HEK293T (cell line): Measurements from ENCODE around the gene TARS3.

Experiments
- BHLHE40 ChIP-seq: fragments of 450-650 bp; IDR thresholded peaks from 2 replicates; pipeline ENCODE4 v1.6.1; 2016; ENCODE audit warnings: mild to moderate bottlenecking, moderate library complexity, borderline replicate concordance
- ELF4 ChIP-seq: fragments of 450-650 bp; IDR thresholded peaks from 2 replicates; pipeline ENCODE4 v1.6.1; 2017; ENCODE audit warnings: antibody characterized with exemption
- FOXA1 ChIP-seq: fragments of 450-650 bp; IDR thresholded peaks from 2 replicates; pipeline ENCODE4 v1.6.1; 2016; ENCODE audit warnings: mild to moderate bottlenecking
- FOXK2 ChIP-seq: fragments of 450-650 bp; IDR thresholded peaks from 2 replicates; pipeline ENCODE4 v1.6.1; 2016; ENCODE audit warnings: mild to moderate bottlenecking
- FOXM1 ChIP-seq: fragments of 450-650 bp; IDR thresholded peaks from 2 replicates; pipeline ENCODE4 v1.6.1; 2017; ENCODE audit warnings: mild to moderate bottlenecking, borderline replicate concordance
- HDGF ChIP-seq: fragments of 450-650 bp; IDR thresholded peaks from 2 replicates; pipeline ENCODE4 v1.6.1; 2017; ENCODE audit warnings: antibody characterized with exemption, borderline replicate concordance
- L3MBTL2 ChIP-seq: fragments of 450-650 bp; conservative IDR thresholded peaks from 2 replicates; pipeline ENCODE4 v1.6.1; 2016; ENCODE audit warnings: mild to moderate bottlenecking
- LEF1 ChIP-seq: fragments of 450-650 bp; IDR thresholded peaks from 2 replicates; pipeline ENCODE4 v1.6.1; 2017; ENCODE audit warnings: mild to moderate bottlenecking, borderline replicate concordance
- SP1 ChIP-seq: fragments of 450-650 bp; IDR thresholded peaks from 2 replicates; pipeline ENCODE4 v1.6.1; 2017
- TARDBP ChIP-seq: fragments of 450-650 bp; IDR thresholded peaks from 2 replicates; pipeline ENCODE4 v1.6.1; 2016
- ZNF384 ChIP-seq: fragments of 450-650 bp; IDR thresholded peaks from 2 replicates; pipeline ENCODE4 v1.6.1; 2016

GRCh38 chr15:101724675-101725005 lies 367 bp upstream of the TARS3 start:
- TF ChIP-seq L3MBTL2 (no peak), TARDBP (no peak), SP1 (no peak), LEF1 (no peak), BHLHE40 (no peak), ELF4 (no peak), FOXM1 (no peak), HDGF (no peak), FOXA1 (no peak), ZNF384 (no peak), FOXK2 (no peak)
